HepG2 (cell line): ENCODE measurements around the gene SLCO1C1. TPM values are rescaled to one million over a fixed set of nuclear protein-coding genes. Genes with fewer than 3 reads are reported as not detected.

ENCODE experiments used
- ATAC-seq: fragments of 200-7000 bp; cut with Tn5 transposase; 3 replicates; pipeline ENCODE4 v1.9.1; 2020; ENCODE audit warnings: mild to moderate bottlenecking, moderate library complexity
- BruUV-seq: library from RNA; stranded (reverse); fragments of 400-500 nt; replicated peaks from 2 replicates; lab custom pipeline; 2021; lab: Mats Ljungman, UMichigan
- CTCF ChIA-PET: fragments of 300-600 bp; formaldehyde crosslinking; extraction: SDS; loops from one replicate; lab custom pipeline; 2021; ENCODE audit warnings: low total read pairs, inconsistent platforms, low intra/inter-chr PET ratio; lab: Yijun Ruan, JAX
- POLR2A ChIA-PET: fragments of 350-600 bp; sonication (Branson Sonifier 250); formaldehyde crosslinking; loops from one replicate; lab custom pipeline; 2020; ENCODE audit warnings: antibody characterized with exemption, inconsistent platforms; lab: Yijun Ruan, JAX
- DNase-seq: peaks from one replicate; pipeline ENCODE4 v3.0.0-alpha.2; 2015; ENCODE audit warnings: low spot score
- FAIRE-seq: peaks from 3 replicates; lab custom pipeline; 2011; peaks lifted over from hg19 to GRCh38; lab: Jason Lieb, UNC
- H2AFZ ChIP-seq: one replicate; pipeline ENCODE4 v1.6.1; 2011; ENCODE audit warnings: low read length, inconsistent platforms
- H3K27ac ChIP-seq: fragments of 300-600 bp; 3 replicates; pipeline ENCODE4 v1.8.0; 2011; ENCODE audit warnings: mixed run types, mild to moderate bottlenecking, mixed read lengths, low read length, inconsistent platforms; ENCODE audit not compliant: insufficient read depth; ENCODE audit errors: extremely low read length
- H3K27me3 ChIP-seq, 2 experiments: fragments of 200-600 bp in 1 of 2; 2 replicates in 1 of 2; 3 replicates in 1 of 2; pipeline versions ENCODE4 v1.6.0 to v1.8.0; 2011; ENCODE audit warnings: low read length in 2 of 2, mild to moderate bottlenecking in 2 of 2, moderate library complexity in 2 of 2, inconsistent platforms in 1 of 2; ENCODE audit not compliant: insufficient read depth in 2 of 2, control insufficient read depth in 1 of 2
- H3K36me3 ChIP-seq, 2 experiments: fragments of 200-600 bp in 1 of 2; replicated peaks in 1 of 2; 2 replicates in 1 of 2; 3 replicates in 1 of 2; pipeline versions ENCODE4 v1.5.1 to v1.8.0; 2011; ENCODE audit warnings: low read length in 2 of 2, inconsistent platforms in 1 of 2; ENCODE audit not compliant: insufficient read depth in 2 of 2, control insufficient read depth in 1 of 2
- H3K4me1 ChIP-seq: 2 replicates; pipeline ENCODE4 v1.5.1; 2012; ENCODE audit warnings: low read length, inconsistent platforms; ENCODE audit not compliant: insufficient read depth
- H3K4me2 ChIP-seq: 2 replicates; pipeline ENCODE4 v1.6.0; 2011; ENCODE audit warnings: low read depth, low read length, inconsistent platforms
- H3K4me3 ChIP-seq, 3 experiments: fragments of 200-600 bp in 1 of 3; sonication (generic), shearing (Covaris generic) in 1 of 3; replicated peaks in 1 of 3; 2 replicates each; pipeline ENCODE4 v1.5.1; 2011 to 2016; ENCODE audit warnings: low read length in 3 of 3, inconsistent platforms in 2 of 3, low read depth in 2 of 3, mild to moderate bottlenecking in 2 of 3, control low read depth in 1 of 3, mixed read lengths in 1 of 3; ENCODE audit not compliant: insufficient read depth in 1 of 3
- H3K79me2 ChIP-seq: one replicate; pipeline ENCODE4 v1.6.1; 2011; ENCODE audit warnings: low read length, inconsistent platforms; ENCODE audit not compliant: insufficient read depth
- H3K9ac ChIP-seq: 2 replicates; pipeline ENCODE4 v1.6.0; 2011; ENCODE audit warnings: mild to moderate bottlenecking, low read depth, low read length, inconsistent platforms; ENCODE audit not compliant: insufficient read depth
- H3K9me3 ChIP-seq: 2 replicates; pipeline ENCODE4 v1.5.1; 2012; ENCODE audit warnings: mild to moderate bottlenecking, low read length
- H4K20me1 ChIP-seq: 2 replicates; pipeline ENCODE4 v1.6.0; 2011; ENCODE audit warnings: inconsistent platforms, mild to moderate bottlenecking, low read length, moderate library complexity; ENCODE audit not compliant: insufficient read depth
- ATF1 ChIP-seq: IDR thresholded peaks from 2 replicates; pipeline ENCODE4 v1.6.1; 2016; ENCODE audit warnings: mild to moderate bottlenecking, control low read depth
- GATAD1 ChIP-seq: IDR thresholded peaks from 2 replicates; pipeline ENCODE4 v1.6.1; 2016; ENCODE audit warnings: missing genetic modification reagents, missing compliant biosample characterization
- GATAD2A ChIP-seq: IDR thresholded peaks from 2 replicates; pipeline ENCODE4 v1.6.1; 2016
- HMG20A ChIP-seq: IDR thresholded peaks from 2 replicates; pipeline ENCODE4 v1.6.1; 2016; ENCODE audit warnings: borderline replicate concordance
- HOXD1 ChIP-seq: sonication (generic); formaldehyde crosslinking; IDR thresholded peaks from 2 replicates; pipeline ENCODE4 v1.5.0; 2020; ENCODE audit warnings: missing genetic modification reagents
- ISL2 ChIP-seq: sonication (generic); formaldehyde crosslinking; IDR thresholded peaks from 2 replicates; pipeline ENCODE4 v1.5.0; 2020; ENCODE audit warnings: missing genetic modification reagents
- PHB2 ChIP-seq: fragments of 450-650 bp; IDR thresholded peaks from 2 replicates; pipeline ENCODE4 v1.6.1; 2018; ENCODE audit not compliant: partially characterized antibody
- PHF8 ChIP-seq: sonication (generic); formaldehyde crosslinking; IDR thresholded peaks from 2 replicates; pipeline ENCODE4 v1.5.0; 2020; ENCODE audit warnings: missing genetic modification reagents
- SNRNP70 ChIP-seq: fragments of 200-400 bp; formaldehyde crosslinking; IDR thresholded peaks from 2 replicates; pipeline ENCODE4 v1.6.1; 2017; ENCODE audit warnings: mild to moderate bottlenecking, low read depth, low read length, moderate library complexity
- SOX13 ChIP-seq, 3 experiments: fragments of 450-650 bp in 1 of 3; sonication (generic) in 1 of 3; formaldehyde crosslinking in 1 of 3; IDR thresholded peaks in 2 of 3; conservative IDR thresholded peaks in 1 of 3; 2 replicates each; pipeline versions ENCODE4 v1.5.0 to v1.6.1; 2016 to 2020; ENCODE audit warnings: antibody characterized with exemption in 1 of 3, mild to moderate bottlenecking in 1 of 3, missing compliant biosample characterization in 1 of 3, missing genetic modification reagents in 1 of 3, moderate library complexity in 1 of 3
- SRF ChIP-seq: IDR thresholded peaks from 2 replicates; pipeline ENCODE4 v1.6.1; 2011; ENCODE audit warnings: mild to moderate bottlenecking, low read depth, low read length, moderate library complexity
- XRCC5 ChIP-seq: fragments of 200-400 bp; formaldehyde crosslinking; optimal IDR thresholded peaks from 2 replicates; pipeline ENCODE3; 2017; ENCODE audit warnings: mild to moderate bottlenecking, low read length
- ZNF143 ChIP-seq: sonication (generic); formaldehyde crosslinking; IDR thresholded peaks from 2 replicates; pipeline ENCODE4 v1.4.0; 2020; ENCODE audit warnings: missing genetic modification reagents
- ZNF296 ChIP-seq: sonication (generic); formaldehyde crosslinking; conservative IDR thresholded peaks from 2 replicates; pipeline ENCODE4 v1.5.0; 2020; ENCODE audit warnings: mild to moderate bottlenecking, missing genetic modification reagents
- ZNF326 ChIP-seq: sonication (generic); formaldehyde crosslinking; IDR thresholded peaks from 2 replicates; pipeline ENCODE4 v1.4.0; 2020; ENCODE audit warnings: missing genetic modification reagents, borderline replicate concordance
- ZNF546 ChIP-seq: sonication (generic); formaldehyde crosslinking; conservative IDR thresholded peaks from 2 replicates; pipeline ENCODE4 v1.8.1; 2023; ENCODE audit warnings: mild to moderate bottlenecking, missing genetic modification reagents
- ZNF713 ChIP-seq: sonication (generic); formaldehyde crosslinking; IDR thresholded peaks from 2 replicates; pipeline ENCODE4 v1.4.0; 2020; ENCODE audit warnings: mild to moderate bottlenecking, missing genetic modification reagents
- ZNF788 ChIP-seq: sonication (generic); formaldehyde crosslinking; IDR thresholded peaks from 2 replicates; pipeline ENCODE4 v1.5.0; 2020; ENCODE audit warnings: mild to moderate bottlenecking, missing genetic modification reagents, borderline replicate concordance
- ZNF883 ChIP-seq: sonication (generic); formaldehyde crosslinking; IDR thresholded peaks from 2 replicates; pipeline ENCODE4 v1.5.1; 2020; ENCODE audit warnings: mild to moderate bottlenecking, missing genetic modification reagents; ENCODE audit errors: not compliant biosample characterization
- WGBS: methylation state at CpG from one replicate; pipeline ENCODE4 v1.1.6; 2017; ENCODE audit warnings: low lambda C conversion rate; 5-methylcytosine and 5-hydroxymethylcytosine counted together
- in situ Hi-C: cut with HindIII; loops from 2 replicates; pipeline ENCODE4 v1.10.0; 2017; ENCODE audit warnings: low pct_unique_long_range_greater_than_20kb; ENCODE audit not compliant: extremely low pct_ligation_motif_present
- intact Hi-C: fragments of 100-400 bp; cut with micrococcal nuclease; formaldehyde crosslinking; loops from one replicate; pipeline ENCODE4 v1.10.0; 2022; ENCODE audit not compliant: unreplicated experiment
- polyA plus RNA-seq, 8 experiments: library from polyadenylated mRNA; depleted of rRNA in 3 of 8; stranded (reverse) in 7 of 8; unstranded in 1 of 8; fragments of >200 nt; fragmentation: Illumina TruSeq in 4 of 8; extraction: Trizol in 4 of 8; gene quantifications; 2 replicates each; pipeline versions ENCODE4 v1.2.1 to v1.2.3, GENCODE V29; 2011 to 2016; ENCODE audit warnings: low read depth in 4 of 8, missing spikeins in 1 of 8, mixed read lengths in 1 of 8; ENCODE audit not compliant: insufficient read depth in 1 of 8
- total RNA-seq, 5 experiments: library from RNA; depleted of rRNA; stranded (reverse); fragments of >200 nt; fragmentation: Illumina TruSeq; extraction: Trizol; gene quantifications; 2 replicates each; pipeline ENCODE4 v1.2.3, GENCODE V29; 2016; ENCODE audit warnings: low read depth in 1 of 5
- TF ChIP-seq, protein P1 (sequence below): sonication (generic); formaldehyde crosslinking; IDR thresholded peaks from 2 replicates; pipeline ENCODE4 v1.5.0; 2020; ENCODE audit warnings: missing genetic modification reagents, mild to moderate bottlenecking, borderline replicate concordance
- TF ChIP-seq, protein P2 (sequence below): IDR thresholded peaks from 2 replicates; pipeline ENCODE4 v1.6.1; 2018; ENCODE audit warnings: missing genetic modification reagents, mild to moderate bottlenecking, missing compliant biosample characterization
- TF ChIP-seq, protein P3 (sequence below): sonication (generic); formaldehyde crosslinking; IDR thresholded peaks from 2 replicates; pipeline ENCODE4 v1.4.0; 2020; ENCODE audit warnings: missing genetic modification reagents, borderline replicate concordance

SLCO1C1 gene
- total and polyA plus RNA-seq, 2 of the 13 experiments (the other 11 are each of a cell fraction or from before 2014, with no cell fraction given), result not detected

DNA sequence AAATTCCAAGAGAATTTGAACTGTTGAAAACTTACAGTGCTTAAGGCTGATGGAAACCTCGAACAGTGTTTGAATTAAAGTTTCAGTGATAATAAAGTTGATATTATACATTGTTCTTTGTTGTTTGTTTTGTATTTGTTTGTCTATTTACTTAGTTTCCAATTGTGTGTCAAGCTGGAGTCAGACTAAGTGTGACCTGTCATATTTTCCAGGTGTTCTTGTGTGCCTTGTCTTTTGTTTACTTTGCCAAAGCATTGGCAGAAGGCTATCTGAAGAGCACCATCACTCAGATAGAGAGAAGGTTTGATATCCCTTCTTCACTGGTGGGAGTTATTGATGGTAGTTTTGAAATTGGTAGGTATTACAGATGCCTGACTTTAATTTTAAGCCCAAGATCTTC, 6.0 kb downstream of the SLCO1C1 start (continued):
- TF ChIP-seq, protein P1, sequence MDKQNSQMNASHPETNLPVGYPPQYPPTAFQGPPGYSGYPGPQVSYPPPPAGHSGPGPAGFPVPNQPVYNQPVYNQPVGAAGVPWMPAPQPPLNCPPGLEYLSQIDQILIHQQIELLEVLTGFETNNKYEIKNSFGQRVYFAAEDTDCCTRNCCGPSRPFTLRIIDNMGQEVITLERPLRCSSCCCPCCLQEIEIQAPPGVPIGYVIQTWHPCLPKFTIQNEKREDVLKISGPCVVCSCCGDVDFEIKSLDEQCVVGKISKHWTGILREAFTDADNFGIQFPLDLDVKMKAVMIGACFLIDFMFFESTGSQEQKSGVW (CRISPR knock-in tag), result no peak
- TF ChIP-seq SRF (no peak), ZNF326 (CRISPR knock-in tag) (no peak), SNRNP70 (no peak), ZNF713 (CRISPR knock-in tag) (no peak)
- TF ChIP-seq, protein P2, sequence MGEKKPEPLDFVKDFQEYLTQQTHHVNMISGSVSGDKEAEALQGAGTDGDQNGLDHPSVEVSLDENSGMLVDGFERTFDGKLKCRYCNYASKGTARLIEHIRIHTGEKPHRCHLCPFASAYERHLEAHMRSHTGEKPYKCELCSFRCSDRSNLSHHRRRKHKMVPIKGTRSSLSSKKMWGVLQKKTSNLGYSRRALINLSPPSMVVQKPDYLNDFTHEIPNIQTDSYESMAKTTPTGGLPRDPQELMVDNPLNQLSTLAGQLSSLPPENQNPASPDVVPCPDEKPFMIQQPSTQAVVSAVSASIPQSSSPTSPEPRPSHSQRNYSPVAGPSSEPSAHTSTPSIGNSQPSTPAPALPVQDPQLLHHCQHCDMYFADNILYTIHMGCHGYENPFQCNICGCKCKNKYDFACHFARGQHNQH (CRISPR knock-in tag), result no peak
- TF ChIP-seq, protein P3, sequence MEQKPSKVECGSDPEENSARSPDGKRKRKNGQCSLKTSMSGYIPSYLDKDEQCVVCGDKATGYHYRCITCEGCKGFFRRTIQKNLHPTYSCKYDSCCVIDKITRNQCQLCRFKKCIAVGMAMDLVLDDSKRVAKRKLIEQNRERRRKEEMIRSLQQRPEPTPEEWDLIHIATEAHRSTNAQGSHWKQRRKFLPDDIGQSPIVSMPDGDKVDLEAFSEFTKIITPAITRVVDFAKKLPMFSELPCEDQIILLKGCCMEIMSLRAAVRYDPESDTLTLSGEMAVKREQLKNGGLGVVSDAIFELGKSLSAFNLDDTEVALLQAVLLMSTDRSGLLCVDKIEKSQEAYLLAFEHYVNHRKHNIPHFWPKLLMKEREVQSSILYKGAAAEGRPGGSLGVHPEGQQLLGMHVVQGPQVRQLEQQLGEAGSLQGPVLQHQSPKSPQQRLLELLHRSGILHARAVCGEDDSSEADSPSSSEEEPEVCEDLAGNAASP, result no peak
- TF ChIP-seq, all 625 proteins: peak for 0

DNA sequence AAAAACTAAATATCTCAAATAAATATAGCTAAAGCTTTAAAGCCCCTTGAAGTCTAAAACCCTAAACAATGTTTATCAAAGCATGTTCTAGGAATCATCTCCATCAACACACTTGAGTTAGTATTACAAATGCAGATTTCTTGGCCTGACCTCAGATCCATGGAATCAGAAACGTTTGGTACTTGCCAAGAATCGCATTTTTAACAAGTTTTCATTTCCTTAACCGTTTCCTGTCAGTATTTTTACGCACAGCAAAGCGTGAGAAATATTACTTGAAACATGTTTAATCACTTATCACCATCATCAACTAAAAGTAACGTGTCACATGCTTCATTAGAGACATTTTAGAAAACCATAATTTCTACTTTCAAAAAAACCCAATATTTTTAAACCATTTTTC, 9.7 kb downstream of the SLCO1C1 start:
- Histone ChIP-seq H3K79me2 (no peaks in the 10 kb centered on the region), H4K20me1 (no peaks in the 10 kb centered on the region), H3K9ac (no peak overlapping the region), H3K4me3 (no peak overlapping the region), H2AFZ (no peak overlapping the region), H3K27me3 (no peaks in the 10 kb centered on the region), H3K36me3 (no peaks in the 10 kb centered on the region), H3K9me3 (no peaks in the 10 kb centered on the region), H3K4me2 (no peak overlapping the region), H3K27ac (no peak overlapping the region), H3K4me1 (no peaks in the 10 kb centered on the region)
- ATAC-seq (no peak), FAIRE-seq (no peak), DNase-seq (no peak)
- CTCF ChIA-PET, result no interaction called here
- in situ Hi-C loops (no loop called here), intact Hi-C loops (no loop called here)
- POLR2A ChIA-PET, result no interaction called here
- 1% methylated on average over 6 of the region's 6 CpGs for WGBS
- BruUV-seq, result no TSS peak
- TF ChIP-seq ATF1 (CRISPR knock-in tag) (no peak), ZNF788 (CRISPR knock-in tag) (no peak), HOXD1 (CRISPR knock-in tag) (no peak), GATAD2A (CRISPR knock-in tag) (no peak), ZNF296 (no peak), XRCC5 (no peak), GATAD1 (CRISPR knock-in tag) (no peak), PHF8 (no peak), ZNF546 (CRISPR knock-in tag) (no peak), ZNF883 (CRISPR knock-in tag) (no peak), ZNF143 (CRISPR knock-in tag) (no peak), HMG20A (CRISPR knock-in tag) (no peak), SOX13 (IDR thresholded peaks at IDR 0.05) (no peak), SOX13 (CRISPR knock-in tag; conservative IDR thresholded peaks at IDR 0.05 in 1 of 2, IDR thresholded peaks at IDR 0.05 in 1 of 2) (no peak), PHB2 (no peak), ISL2 (CRISPR knock-in tag) (no peak)
